Neuronal stem cell (in vitro differentiated cells): ENCODE results near the gene CTNND2.

Experiments used
- DNase-seq: peaks from one replicate; pipeline ENCODE4 v3.0.0-alpha.2; 2013; ENCODE audit warnings: low spot score
- H2AFZ ChIP-seq: one replicate; pipeline ENCODE4 v1.6.1; 2013; ENCODE audit warnings: mild to moderate bottlenecking, low read length, inconsistent platforms
- H2AK5ac ChIP-seq: 2 replicates; pipeline ENCODE4 v1.6.1; 2013; ENCODE audit warnings: low read depth, mild to moderate bottlenecking, inconsistent platforms, low read length, moderate library complexity, mixed read lengths
- H2BK120ac ChIP-seq: 2 replicates; pipeline ENCODE4 v1.6.1; 2013; ENCODE audit warnings: low read depth, mild to moderate bottlenecking, inconsistent platforms, low read length, moderate library complexity, mixed read lengths
- H2BK12ac ChIP-seq: one replicate; pipeline ENCODE4 v1.6.1; 2013; ENCODE audit warnings: low read length, inconsistent platforms
- H2BK15ac ChIP-seq: 2 replicates; pipeline ENCODE4 v1.6.1; 2013; ENCODE audit warnings: mild to moderate bottlenecking, low read length, inconsistent platforms, mixed read lengths
- H2BK5ac ChIP-seq: one replicate; pipeline ENCODE4 v1.6.1; 2013; ENCODE audit warnings: inconsistent platforms, mild to moderate bottlenecking, low read length, moderate library complexity
- H3K14ac ChIP-seq: one replicate; pipeline ENCODE4 v1.6.1; 2013; ENCODE audit warnings: low read length, inconsistent platforms
- H3K18ac ChIP-seq: 2 replicates; pipeline ENCODE4 v1.6.1; 2013; ENCODE audit warnings: low read length, inconsistent platforms
- H3K23ac ChIP-seq: 2 replicates; pipeline ENCODE4 v1.6.1; 2013; ENCODE audit warnings: low read depth, mild to moderate bottlenecking, mixed read lengths, low read length, inconsistent platforms; ENCODE audit not compliant: poor library complexity
- H3K27ac ChIP-seq: replicated peaks from 3 replicates; pipeline ENCODE4 v1.5.1; 2013; ENCODE audit warnings: low read length, inconsistent platforms
- H3K27me3 ChIP-seq, 3 experiments: 2 replicates each; pipeline ENCODE4 v1.6.1; 2013; ENCODE audit warnings: low read length in 3 of 3, mild to moderate bottlenecking in 2 of 3, inconsistent platforms in 1 of 3, low read depth in 1 of 3, mixed read lengths in 1 of 3, moderate library complexity in 1 of 3; ENCODE audit not compliant: control insufficient read depth in 3 of 3, insufficient read depth in 3 of 3
- H3K36me3 ChIP-seq, 2 donors: replicated peaks in 1 of 2; 2 replicates each; pipeline ENCODE4 v1.6.1; 2013; ENCODE audit warnings: low read length in 2 of 2; ENCODE audit not compliant: control insufficient read depth in 2 of 2, insufficient read depth in 2 of 2
- H3K4ac ChIP-seq: 2 replicates; pipeline ENCODE4 v1.6.1; 2013; ENCODE audit warnings: inconsistent platforms, mild to moderate bottlenecking, low read length, moderate library complexity
- H3K4me1 ChIP-seq, 2 donors: 1 replicate in 1 of 2; 2 replicates in 1 of 2; pipeline ENCODE4 v1.6.1; 2013; ENCODE audit warnings: low read length in 2 of 2, low read depth in 1 of 2; ENCODE audit not compliant: control insufficient read depth in 2 of 2, insufficient read depth in 1 of 2
- H3K4me2 ChIP-seq: one replicate; pipeline ENCODE4 v1.6.1; 2013; ENCODE audit warnings: mild to moderate bottlenecking, low read length, inconsistent platforms; ENCODE audit not compliant: insufficient read depth, poor library complexity, severe bottlenecking
- H3K4me3 ChIP-seq, 2 donors: 2 replicates each; pipeline ENCODE4 v1.5.1; 2013; ENCODE audit warnings: low read length in 2 of 2, mild to moderate bottlenecking in 2 of 2, inconsistent platforms in 1 of 2, moderate library complexity in 1 of 2
- H3K79me1 ChIP-seq: one replicate; pipeline ENCODE4 v1.6.1; 2013; ENCODE audit warnings: low read depth, mild to moderate bottlenecking, inconsistent platforms, low read length, moderate library complexity
- H3K9ac ChIP-seq: one replicate; pipeline ENCODE4 v1.6.1; 2013; ENCODE audit warnings: mild to moderate bottlenecking, low read depth, low read length, inconsistent platforms; ENCODE audit not compliant: poor library complexity
- H3K9me3 ChIP-seq, 2 donors: replicated peaks in 1 of 2; 2 replicates each; pipeline versions ENCODE3 to v1.6.1; 2013; ENCODE audit warnings: low read length in 2 of 2, mild to moderate bottlenecking in 2 of 2, inconsistent platforms in 1 of 2, low read depth in 1 of 2, mixed read lengths in 1 of 2, moderate library complexity in 1 of 2; ENCODE audit not compliant: control insufficient read depth in 2 of 2, insufficient read depth in 1 of 2
- H4K8ac ChIP-seq: one replicate; pipeline ENCODE4 v1.6.1; 2013; ENCODE audit warnings: low read depth, mild to moderate bottlenecking, inconsistent platforms, low read length, moderate library complexity
- H4K91ac ChIP-seq: one replicate; pipeline ENCODE4 v1.6.1; 2013; ENCODE audit warnings: low read length, low read depth, mild to moderate bottlenecking, inconsistent platforms; ENCODE audit not compliant: poor library complexity
- WGBS, 2 donors: extraction: QIAGEN DNeasy Blood & Tissue Kit; methylation state at CpG; one replicate each; pipeline ENCODE4 v1.1.7; 2013; ENCODE audit warnings: missing lambda C conversion rate in 2 of 2, mixed read lengths in 1 of 2; ENCODE audit not compliant: insufficient read length in 2 of 2, insufficient replicate concordance in 1 of 2; ENCODE audit errors: extremely low coverage in 2 of 2; 5-methylcytosine and 5-hydroxymethylcytosine counted together

CTNND2 gene

GRCh38 chr5:10984021-10984715 lies 920.1 kb downstream of the CTNND2 start:
- no CpG with 5 or more reads among the region's 10 CpGs for WGBS, 2 donors
- Histone ChIP-seq H4K91ac (no peak overlapping the region), H3K18ac (no peak overlapping the region), H3K4me2 (no peak overlapping the region), H2BK120ac (no peak overlapping the region), H2BK12ac (no peak overlapping the region), H2AFZ (no peak overlapping the region), H3K4me1 (peaks cover 0 to 4% of the 10 kb centered on the region in 2 donors), H2BK15ac (no peak overlapping the region), H3K4me3 (no peak overlapping the region), H3K23ac (no peak overlapping the region), H3K14ac (no peak overlapping the region), H3K9me3 (no peaks in the 10 kb centered on the region), H3K27me3 (no peaks in the 10 kb centered on the region), H3K27ac (no peak overlapping the region), H3K4ac (no peak overlapping the region), H3K36me3 (peaks cover 0 to 14% of the 10 kb centered on the region in 2 donors), H2AK5ac (no peak overlapping the region), H3K9ac (no peak overlapping the region), H2BK5ac (no peak overlapping the region), H4K8ac (no peak overlapping the region), H3K79me1 (no peaks in the 10 kb centered on the region)
- DNase-seq: no peak

GRCh38 chr5:10982626-10983025 lies 921.6 kb downstream of the CTNND2 start:
- Histone ChIP-seq H3K9ac (no peak overlapping the region), H3K4me2 (no peak overlapping the region), H3K4ac (no peak overlapping the region), H2AFZ (no peak overlapping the region), H2BK15ac (no peak overlapping the region), H3K9me3 (no peaks in the 10 kb centered on the region), H3K14ac (no peak overlapping the region), H3K27me3 (no peaks in the 10 kb centered on the region), H2AK5ac (no peak overlapping the region), H3K79me1 (no peaks in the 10 kb centered on the region), H3K4me1 (no peaks in the 10 kb centered on the region), H4K91ac (no peak overlapping the region), H3K23ac (no peak overlapping the region), H3K36me3 (peaks cover 0 to 19% of the 10 kb centered on the region in 2 donors), H2BK120ac (no peak overlapping the region), H3K18ac (no peak overlapping the region), H2BK5ac (no peak overlapping the region), H2BK12ac (no peak overlapping the region), H3K4me3 (no peak overlapping the region), H3K27ac (no peak overlapping the region), H4K8ac (no peak overlapping the region)
- WGBS, 2 donors: no CpG with 5 or more reads among the region's 3 CpGs
- no peak for DNase-seq

DNA sequence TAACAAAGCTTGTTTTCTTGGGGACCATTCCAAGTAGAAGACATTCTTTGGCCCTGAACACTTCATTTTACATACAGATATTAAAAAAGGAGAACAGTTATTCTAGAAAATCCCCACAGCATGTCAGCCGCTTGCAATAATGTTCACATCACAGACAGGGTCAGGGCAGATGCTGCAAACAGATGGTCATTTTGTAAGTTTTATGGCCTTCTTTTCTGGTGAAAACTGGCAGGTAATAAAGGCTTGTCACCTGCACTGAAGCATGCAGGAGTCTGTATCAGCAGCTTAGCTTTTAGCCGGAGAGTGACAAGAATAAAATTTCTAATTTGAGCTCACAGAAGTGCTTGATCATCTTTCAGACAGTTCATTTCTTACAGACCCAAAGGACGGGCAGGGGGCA lies 922.3 kb downstream of the CTNND2 start:
- Histone ChIP-seq H2BK12ac (no peak overlapping the region), H3K18ac (no peak overlapping the region), H3K4me3 (no peak overlapping the region), H3K23ac (no peak overlapping the region), H3K9ac (no peak overlapping the region), H2BK5ac (no peak overlapping the region), H3K36me3 (peaks cover 0 to 19% of the 10 kb centered on the region in 2 donors), H3K79me1 (no peaks in the 10 kb centered on the region), H3K4ac (no peak overlapping the region), H4K91ac (no peak overlapping the region), H2AFZ (no peak overlapping the region), H4K8ac (no peak overlapping the region), H2AK5ac (no peak overlapping the region), H3K4me1 (no peaks in the 10 kb centered on the region), H3K9me3 (no peaks in the 10 kb centered on the region), H3K27ac (no peak overlapping the region), H2BK15ac (no peak overlapping the region), H3K4me2 (no peak overlapping the region), H3K27me3 (no peaks in the 10 kb centered on the region), H3K14ac (no peak overlapping the region), H2BK120ac (no peak overlapping the region)
- no peak for DNase-seq
- no CpG with 5 or more reads among the region's 3 CpGs for WGBS, 2 donors

- Histone ChIP-seq H2BK12ac (no peak overlapping the region), H2BK5ac (no peak overlapping the region), H4K8ac (no peak overlapping the region), H2AFZ (no peak overlapping the region), H3K14ac (no peak overlapping the region), H3K9ac (no peak overlapping the region), H3K4me1 (no peaks in the 10 kb centered on the region), H2AK5ac (no peak overlapping the region), H3K27ac (no peak overlapping the region), H3K27me3 (no peaks in the 10 kb centered on the region), H2BK15ac (no peak overlapping the region), H3K4me2 (no peak overlapping the region), H3K4ac (no peak overlapping the region), H3K9me3 (no peaks in the 10 kb centered on the region), H3K79me1 (no peaks in the 10 kb centered on the region), H3K18ac (no peak overlapping the region), H3K4me3 (no peak overlapping the region), H2BK120ac (no peak overlapping the region), H3K36me3 (peaks cover 0 to 37% of the 10 kb centered on the region in 2 donors), H3K23ac (no peak overlapping the region), H4K91ac (no peak overlapping the region)
- WGBS, 2 donors: no CpG with 5 or more reads among the region's 5 CpGs
- no peak for DNase-seq
These were observed 927.2 kb downstream of the CTNND2 start for GRCh38 chr5:10977011-10977410.
